Neural cell (in vitro differentiated cells): ENCODE measurements around the gene KIF13A. TPM values are rescaled to one million over a fixed set of nuclear protein-coding genes. Genes with fewer than 3 reads are reported as not detected.

Experiments
- H2AFZ ChIP-seq: fragments of 200-600, 300-800 bp; sonication (generic), shearing (Covaris generic); 2 replicates; pipeline ENCODE4 v1.6.0; 2014; ENCODE audit warnings: low read depth, mild to moderate bottlenecking, antibody characterized with exemption, low read length, moderate library complexity
- H3F3A ChIP-seq: fragments of 200-600 bp; shearing (Covaris generic); 2 replicates; pipeline ENCODE4 v1.6.1; 2016; ENCODE audit warnings: mild to moderate bottlenecking, moderate library complexity, mixed read lengths, antibody characterized with exemption, low read length; ENCODE audit not compliant: insufficient read depth, poor library complexity, severe bottlenecking
- H3K27ac ChIP-seq: fragments of 200-600, 300-800 bp; sonication (generic), shearing (Covaris generic); 2 replicates; pipeline ENCODE4 v1.5.1; 2014; ENCODE audit warnings: mild to moderate bottlenecking, low read length, moderate library complexity
- H3K27me3 ChIP-seq: fragments of 300-800, 200-600 bp; sonication (generic), shearing (Covaris generic); 2 replicates; pipeline ENCODE4 v1.6.0; 2014; ENCODE audit warnings: mild to moderate bottlenecking, low read depth, low read length, moderate library complexity; ENCODE audit not compliant: insufficient read depth
- H3K36me3 ChIP-seq: fragments of 300-800, 200-600 bp; sonication (generic), shearing (Covaris generic); 2 replicates; pipeline ENCODE4 v1.5.1; 2014; ENCODE audit warnings: mild to moderate bottlenecking, antibody characterized with exemption, low read length, moderate library complexity; ENCODE audit not compliant: insufficient read depth
- H3K4me2 ChIP-seq: fragments of 300-800, 200-600 bp; sonication (generic), shearing (Covaris generic); 2 replicates; pipeline ENCODE4 v1.6.0; 2014; ENCODE audit warnings: mild to moderate bottlenecking, low read length
- H3K4me3 ChIP-seq: fragments of 300-800, 200-600 bp; sonication (generic), shearing (Covaris generic); 2 replicates; pipeline ENCODE4 v1.5.1; 2014; ENCODE audit warnings: mild to moderate bottlenecking, low read length, moderate library complexity
- H3K79me2 ChIP-seq: fragments of 200-600 bp; shearing (Covaris generic); replicated peaks from 2 replicates; pipeline ENCODE4 v1.6.0; 2014; ENCODE audit warnings: mild to moderate bottlenecking, low read length, moderate library complexity; ENCODE audit not compliant: insufficient read depth
- H3K9ac ChIP-seq: fragments of 300-800, 200-600 bp; sonication (generic), shearing (Covaris generic); 2 replicates; pipeline ENCODE4 v1.6.1; 2016; ENCODE audit warnings: mild to moderate bottlenecking, low read length, mixed read lengths
- H3K9me2 ChIP-seq: fragments of 200-600 bp; shearing (Covaris generic); 2 replicates; pipeline ENCODE4 v1.6.1; 2016; ENCODE audit warnings: mild to moderate bottlenecking, low read length, mixed read lengths; ENCODE audit not compliant: insufficient read depth
- H3K9me3 ChIP-seq: fragments of 200-600, 300-800 bp; sonication (generic), shearing (Covaris generic); 2 replicates; pipeline ENCODE4 v1.6.1; 2016; ENCODE audit warnings: mild to moderate bottlenecking, mixed run types, low read length, moderate library complexity, mixed read lengths
- H4K20me1 ChIP-seq: fragments of 200-600 bp; shearing (Covaris generic); 2 replicates; pipeline ENCODE4 v1.6.1; 2016; ENCODE audit warnings: mild to moderate bottlenecking, mixed run types; ENCODE audit not compliant: insufficient read depth
- CTCF ChIP-seq: fragments of 450-650 bp; IDR thresholded peaks from 2 replicates; pipeline ENCODE4 v1.5.1; 2014; ENCODE audit warnings: antibody characterized with exemption, mild to moderate bottlenecking, moderate library complexity; ENCODE audit not compliant: poor library complexity, severe bottlenecking
- EP300 ChIP-seq: fragments of 450-650 bp; conservative IDR thresholded peaks from 2 replicates; pipeline ENCODE4 v1.6.1; 2014; ENCODE audit warnings: antibody characterized with exemption, mild to moderate bottlenecking, moderate library complexity; ENCODE audit not compliant: poor library complexity, severe bottlenecking
- EZH2 ChIP-seq: fragments of 200-600, 300-800 bp; shearing (Covaris generic), sonication (generic); IDR thresholded peaks from 2 replicates; pipeline ENCODE4 v1.6.1; 2014; ENCODE audit warnings: antibody characterized with exemption, low read length, borderline replicate concordance, mild to moderate bottlenecking; ENCODE audit not compliant: insufficient read depth, poor library complexity, severe bottlenecking
- MXI1 ChIP-seq: fragments of 450-650 bp; conservative IDR thresholded peaks from 2 replicates; pipeline ENCODE4 v1.6.1; 2014; ENCODE audit warnings: antibody characterized with exemption, mild to moderate bottlenecking; ENCODE audit not compliant: poor library complexity, severe bottlenecking
- POLR2AphosphoS5 ChIP-seq: IDR thresholded peaks from 2 replicates; pipeline ENCODE4 v1.6.1; 2012
- RAD21 ChIP-seq: fragments of 450-650 bp; conservative IDR thresholded peaks from 2 replicates; pipeline ENCODE4 v1.6.1; 2014; ENCODE audit warnings: antibody characterized with exemption, mild to moderate bottlenecking, moderate library complexity
- REST ChIP-seq: IDR thresholded peaks from 2 replicates; pipeline ENCODE4 v1.6.1; 2012; ENCODE audit warnings: borderline replicate concordance
- SMC3 ChIP-seq: fragments of 450-650 bp; conservative IDR thresholded peaks from 2 replicates; pipeline ENCODE4 v1.6.1; 2014; ENCODE audit warnings: antibody characterized with exemption, mild to moderate bottlenecking, moderate library complexity; ENCODE audit not compliant: poor library complexity
- TAF1 ChIP-seq: IDR thresholded peaks from 2 replicates; pipeline ENCODE4 v1.6.1; 2012; ENCODE audit warnings: low read depth
- polyA plus RNA-seq: library from polyadenylated mRNA; depleted of rRNA; stranded (reverse); fragments of >200 nt; gene quantifications from 2 replicates; pipeline ENCODE4 v1.2.3, GENCODE V29; 2014

Gene KIF13A
- polyA plus RNA-seq, 1 donor from 2014 or later = 9.4 TPM

- TF ChIP-seq POLR2AphosphoS5 (no peak), REST (no peak), MXI1 (no peak), EP300 (no peak), SMC3 (no peak), RAD21 (no peak), EZH2 (no peak), CTCF (no peak), TAF1 (no peak)
Measured at GRCh38 chr6:17930321-17930993, 57.0 kb downstream of the KIF13A start.

GRCh38 chr6:17928514-17929430 lies 58.7 kb downstream of the KIF13A start:
- H3K9ac ChIP-seq = no peak overlapping the region
- H3K4me2 ChIP-seq = no peak overlapping the region
- H3K27me3 ChIP-seq = no peaks in the 10 kb centered on the region
- H2AFZ ChIP-seq = no peak overlapping the region
- no peaks in the 10 kb centered on the region for H3K79me2 ChIP-seq
- no peaks in the 10 kb centered on the region for H3K9me2 ChIP-seq
- no peak overlapping the region for H3K27ac ChIP-seq
- H3K9me3 ChIP-seq = no peaks in the 10 kb centered on the region
- H3F3A ChIP-seq = no peaks in the 10 kb centered on the region
- H3K4me3 ChIP-seq = no peak overlapping the region
- no peaks in the 10 kb centered on the region for H4K20me1 ChIP-seq
- TF ChIP-seq SMC3 (no peak), REST (no peak), TAF1 (no peak), RAD21 (no peak), MXI1 (no peak)
- H3K36me3 ChIP-seq = no peaks in the 10 kb centered on the region

More at GRCh38 chr6:17930321-17930993, 57.0 kb downstream of the KIF13A start:
- Histone ChIP-seq H3K36me3 (no peaks in the 10 kb centered on the region), H4K20me1 (no peaks in the 10 kb centered on the region), H3F3A (no peaks in the 10 kb centered on the region), H3K4me3 (no peak overlapping the region), H3K9me2 (no peaks in the 10 kb centered on the region), H3K9ac (no peak overlapping the region), H3K9me3 (no peaks in the 10 kb centered on the region), H3K79me2 (no peaks in the 10 kb centered on the region), H3K27ac (no peak overlapping the region), H3K4me2 (no peak overlapping the region), H3K27me3 (no peaks in the 10 kb centered on the region), H2AFZ (no peak overlapping the region)
